ENCODE measurements around the gene NONO.
"Not testable (repeated sequence)": the region's sequence is repeated elsewhere in the genome, so short reads cannot be mapped to it uniquely, and the experiment has no call there.

Gene NONO

GRCh38 chrX:71291381-71291780 is 7.9 kb downstream of the NONO start:
- no peak for DNase-seq

DNA sequence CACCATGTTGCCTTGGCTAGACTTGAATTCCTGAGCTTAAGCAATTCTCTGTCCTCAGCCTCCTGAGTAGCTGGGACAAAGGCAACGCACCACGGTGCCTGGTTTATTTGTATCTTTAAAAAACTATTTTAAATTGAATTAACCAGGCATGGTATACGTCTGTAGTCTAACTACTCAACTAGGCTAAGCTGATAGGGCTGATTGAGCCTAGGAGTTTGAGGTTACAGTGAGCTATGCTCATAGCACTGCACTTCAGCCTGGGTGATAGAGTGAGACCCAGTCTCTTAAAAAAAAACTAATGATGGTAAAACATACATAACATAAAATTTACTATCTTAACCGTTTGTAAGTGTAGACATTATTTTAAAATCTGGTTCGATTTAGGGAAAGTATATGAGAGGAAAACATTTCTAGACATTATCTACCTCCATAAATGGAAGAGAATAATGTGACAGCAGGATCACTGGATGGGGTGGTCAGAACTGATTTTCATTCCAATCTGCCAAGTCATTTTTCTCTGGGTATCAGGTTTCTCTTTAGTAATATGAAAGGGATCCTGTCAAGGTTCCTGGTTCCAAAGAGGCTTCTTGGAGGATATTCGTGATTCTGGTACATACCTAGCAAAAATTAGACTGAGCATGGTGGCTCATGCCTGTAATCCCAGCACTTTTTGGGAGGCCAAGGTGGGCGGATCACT is 9.4 kb downstream of the NONO start:
- DNase-seq = no peak

- no peak for DNase-seq
Measured at GRCh38 chrX:71296806-71297205, 13.4 kb downstream of the NONO start.

DNA sequence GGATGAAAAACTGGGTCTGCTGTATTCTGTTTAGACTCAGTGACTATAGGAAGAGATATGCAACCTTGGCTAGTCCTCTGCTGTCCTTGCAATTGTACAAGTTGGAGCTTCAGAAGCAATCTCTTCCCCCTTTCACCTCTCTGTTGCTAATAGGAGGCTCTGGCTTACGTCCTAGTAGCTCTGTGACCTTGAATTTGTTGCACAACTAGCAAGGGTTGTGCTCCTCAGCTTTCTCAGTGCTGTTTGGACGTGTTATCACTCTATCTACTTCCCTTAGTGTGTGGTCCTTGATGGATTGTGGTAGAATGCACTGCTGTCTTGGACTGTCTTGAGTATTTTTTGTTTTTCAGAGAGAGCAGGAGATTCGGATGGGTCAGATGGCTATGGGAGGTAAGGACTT is 14.7 kb downstream of the NONO start:
- no peak for DNase-seq

DNA sequence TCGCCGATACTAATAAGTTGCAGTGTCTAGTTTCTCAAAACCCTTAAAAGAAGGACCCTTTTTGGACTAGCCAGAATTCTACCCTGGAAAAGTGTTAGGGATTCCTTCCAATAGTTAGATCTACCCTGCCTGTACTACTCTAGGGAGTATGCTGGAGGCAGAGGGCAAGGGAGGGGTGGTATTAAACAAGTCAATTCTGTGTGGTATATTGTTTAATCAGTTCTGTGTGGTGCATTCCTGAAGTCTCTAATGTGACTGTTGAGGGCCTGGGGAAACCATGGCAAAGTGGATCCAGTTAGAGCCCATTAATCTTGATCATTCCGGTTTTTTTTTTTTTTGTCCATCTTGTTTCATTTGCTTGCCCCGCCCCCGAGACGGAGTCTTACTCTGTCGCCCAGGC is 16.6 kb downstream of the NONO start:
- not testable (repeated sequence) for DNase-seq

- not testable (repeated sequence) for DNase-seq
Measured at GRCh38 chrX:71300495-71300894, 17.1 kb downstream of the NONO start.

GRCh38 chrX:71301195-71301924 is 17.9 kb downstream of the NONO start, which contains the start of gene ITGB1BP2:
Gene ITGB1BP2 (plus strand): TSS chrX:71301750. CDS start chrX:71301807, 57 bp downstream.
- DNase-seq = no peak

DNA sequence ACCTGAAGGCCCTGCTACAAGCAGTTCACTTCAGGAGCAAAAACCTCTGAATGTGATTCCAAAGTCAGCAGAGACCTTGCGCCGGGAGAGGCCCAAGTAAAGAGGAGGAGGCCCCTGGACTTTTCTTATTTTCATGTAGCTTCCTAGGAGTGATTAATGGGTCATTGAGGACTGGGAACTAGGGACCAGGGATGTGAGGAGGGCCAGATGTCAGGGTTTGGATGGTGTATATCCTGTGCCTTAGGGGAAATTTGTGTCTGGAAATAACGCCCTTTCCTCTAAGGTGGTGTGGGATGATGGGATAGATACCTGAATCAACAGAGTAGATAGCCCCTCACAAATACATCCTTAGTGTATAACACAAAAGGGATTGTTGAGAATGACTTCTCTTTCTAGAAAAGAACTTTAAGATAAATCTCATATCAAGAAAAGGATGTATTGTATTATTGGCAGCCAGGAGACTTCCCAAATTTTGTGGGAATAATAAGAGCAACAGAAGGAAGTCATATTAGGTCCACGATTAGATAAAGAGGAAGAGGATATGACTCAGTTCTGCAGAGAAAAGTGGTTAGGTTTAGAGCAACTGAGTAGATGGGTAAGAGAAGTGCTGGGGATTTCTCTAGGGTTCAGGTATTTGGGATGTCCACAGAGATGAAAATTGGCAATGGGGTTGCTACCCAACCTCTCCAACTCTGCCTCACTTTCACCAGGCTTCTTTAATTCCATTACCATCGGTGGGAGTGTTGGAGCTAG is 19.2 kb downstream of the NONO start:
- DNase-seq = no peak

GRCh38 chrX:71304561-71304960 is 21.1 kb downstream of the NONO start:
- DNase-seq = no peak

GRCh38 chrX:71315917-71316316 is 32.5 kb downstream of the NONO start:
- DNase-seq = no peak

- DNase-seq = not testable (repeated sequence)
Measured at GRCh38 chrX:71316959-71317358, 33.5 kb downstream of the NONO start.

GRCh38 chrX:71320126-71320525 is 36.7 kb downstream of the NONO start:
- DNase-seq = no peak

DNA sequence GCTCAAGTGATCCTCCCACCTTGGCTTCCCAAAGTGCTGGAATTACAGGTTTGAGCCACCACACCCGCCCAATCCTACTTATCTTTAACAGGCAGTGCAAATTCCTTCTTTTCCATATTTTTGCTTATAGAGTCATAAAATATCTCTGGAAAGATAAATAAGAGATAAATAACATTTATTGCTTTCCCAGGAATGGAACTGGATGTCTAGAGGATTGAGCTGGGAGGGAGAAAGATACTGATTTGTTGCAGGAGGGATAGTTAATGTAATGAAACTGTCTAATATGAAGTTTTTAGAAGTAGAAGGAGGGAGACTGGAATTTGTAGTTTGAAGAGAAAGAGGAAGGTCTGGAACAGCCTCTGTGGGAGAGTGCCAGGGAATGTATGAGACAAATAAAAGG is 38.3 kb downstream of the NONO start:
- no peak for DNase-seq

DNA sequence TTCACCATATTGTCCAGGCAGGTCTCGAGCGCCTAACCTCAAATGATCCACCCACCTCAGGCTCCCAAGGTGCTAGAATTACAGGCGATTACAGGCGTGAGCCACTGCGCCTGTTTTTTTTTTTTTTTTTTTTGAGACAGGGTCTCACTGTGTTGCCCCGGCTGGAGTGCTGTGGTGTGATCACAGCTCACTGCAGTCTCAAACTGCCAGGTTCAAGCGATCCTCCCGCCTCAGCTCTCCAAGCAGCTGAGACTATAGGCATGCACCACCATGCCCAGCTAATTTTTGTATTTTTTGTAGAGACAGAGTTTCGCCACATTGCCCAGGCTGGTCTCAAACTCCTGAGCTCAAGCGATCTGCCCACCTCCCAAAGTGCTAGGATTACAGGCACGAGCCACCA is 41.0 kb downstream of the NONO start:
- DNase-seq = not testable (repeated sequence)

GRCh38 chrX:71326394-71326793 is 43.0 kb downstream of the NONO start:
- DNase-seq = no peak

GRCh38 chrX:71349151-71349665 is 65.8 kb downstream of the NONO start:
- DNase-seq = not testable (repeated sequence)

- not testable (repeated sequence) for DNase-seq
Measured at GRCh38 chrX:71349867-71350266, 66.4 kb downstream of the NONO start.

Data from NCI-H1417 (cell line).